Suprapubic skin (tissue), 4 donors: Measurements from ENCODE around the gene MTA3. TPM values are rescaled to one million over a fixed set of nuclear protein-coding genes. Genes with fewer than 3 reads are reported as not detected.

ENCODE experiments used
- DNase-seq, 2 donors: peaks; one replicate each; pipeline ENCODE4 v3.0.0-alpha.2; 2019; ENCODE audit warnings: low spot score in 2 of 2
- H3K27ac ChIP-seq: fragments of 200-600 bp; sonication (generic); one replicate; pipeline ENCODE4 v1.5.1; 2019
- H3K27me3 ChIP-seq: fragments of 200-600 bp; sonication (generic); one replicate; pipeline ENCODE4 v1.5.1; 2019
- H3K36me3 ChIP-seq: fragments of 200-600 bp; sonication (generic); one replicate; pipeline ENCODE4 v1.5.1; 2019
- H3K4me1 ChIP-seq: fragments of 200-600 bp; sonication (generic); one replicate; pipeline ENCODE4 v1.5.1; 2019
- H3K4me3 ChIP-seq: fragments of 200-600 bp; sonication (generic); one replicate; pipeline ENCODE4 v1.5.1; 2019; ENCODE audit warnings: mild to moderate bottlenecking
- H3K9me3 ChIP-seq: fragments of 200-600 bp; sonication (generic); one replicate; pipeline ENCODE4 v1.5.1; 2019
- CTCF ChIP-seq, 2 donors: fragments of 200-600 bp in 1 of 2; fragments of 450-650 bp in 1 of 2; sonication (generic) in 1 of 2; IDR thresholded peaks; one replicate each; pipeline ENCODE4 v1.5.1; 2016 to 2019; ENCODE audit warnings: antibody characterized with exemption in 2 of 2, mild to moderate bottlenecking in 1 of 2, moderate library complexity in 1 of 2
- EP300 ChIP-seq: sonication (generic); formaldehyde crosslinking; IDR thresholded peaks from one replicate; pipeline ENCODE4 v1.6.1; 2017; ENCODE audit warnings: antibody characterized with exemption
- POLR2A ChIP-seq, 2 donors: fragments of 450-650 bp; IDR thresholded peaks; one replicate each; pipeline ENCODE4 v1.6.1; 2017; ENCODE audit warnings: antibody characterized with exemption in 2 of 2, mild to moderate bottlenecking in 2 of 2, moderate library complexity in 2 of 2
- POLR2AphosphoS5 ChIP-seq, 3 donors: sonication (generic); formaldehyde crosslinking; IDR thresholded peaks; one replicate each; pipeline ENCODE4 v1.6.1; 2017; ENCODE audit warnings: antibody characterized with exemption in 3 of 3
- WGBS: methylation state at CpG from one replicate; pipeline ENCODE4 v1.1.5; 2018; 5-methylcytosine and 5-hydroxymethylcytosine counted together
- total RNA-seq, 4 donors: library from RNA; depleted of rRNA; stranded (reverse); fragments of >200 nt; gene quantifications; one replicate each; pipeline ENCODE4 v1.1.0, GENCODE V29; 2016

The MTA3 gene
- total RNA-seq, 4 donors from 2014 or later, result 29.6 to 81.9 (median 30.3) TPM

GRCh38 chr2:42764901-42765300 lies 196.5 kb downstream of the MTA3 start:
- Histone ChIP-seq H3K4me1 (no peaks in the 10 kb centered on the region), H3K27ac (no peak overlapping the region), H3K36me3 (peaks cover 7% of the 10 kb centered on the region), H3K27me3 (no peaks in the 10 kb centered on the region), H3K9me3 (no peaks in the 10 kb centered on the region), H3K4me3 (no peak overlapping the region)
- no peak for DNase-seq
- TF ChIP-seq POLR2AphosphoS5 (IDR thresholded peaks at IDR 0.05) (no peak), CTCF (IDR thresholded peaks at IDR 0.05) (no peak), POLR2A (IDR thresholded peaks at IDR 0.05) (no peak), EP300 (no peak)
- no CpG with 5 or more reads among the region's 2 CpGs for WGBS

GRCh38 chr2:42765686-42766085 lies 197.3 kb downstream of the MTA3 start:
- DNase-seq, result no peak
- no peaks in the 10 kb centered on the region for H3K4me1 ChIP-seq
- H3K4me3 ChIP-seq, result no peak overlapping the region
- 91% methylated on average over 9 of the region's 9 CpGs for WGBS
- TF ChIP-seq POLR2AphosphoS5 (IDR thresholded peaks at IDR 0.05) (no peak), EP300 (no peak), POLR2A (IDR thresholded peaks at IDR 0.05) (no peak), CTCF (IDR thresholded peaks at IDR 0.05) (no peak)
- peaks cover 7% of the 10 kb centered on the region for H3K36me3 ChIP-seq
- no peaks in the 10 kb centered on the region for H3K27me3 ChIP-seq
- H3K27ac ChIP-seq, result no peak overlapping the region
- H3K9me3 ChIP-seq, result no peaks in the 10 kb centered on the region

- H3K36me3 ChIP-seq, result peaks cover 7% of the 10 kb centered on the region
- no peak overlapping the region for H3K4me3 ChIP-seq
- H3K27me3 ChIP-seq, result no peaks in the 10 kb centered on the region
- no peak overlapping the region for H3K27ac ChIP-seq
- TF ChIP-seq EP300, result no peak
- TF ChIP-seq POLR2AphosphoS5 (IDR thresholded peaks at IDR 0.05), result no peak
- no peak for TF ChIP-seq POLR2A (IDR thresholded peaks at IDR 0.05)
- TF ChIP-seq CTCF (IDR thresholded peaks at IDR 0.05), result no peak
- DNase-seq, result no peak
- H3K4me1 ChIP-seq, result no peaks in the 10 kb centered on the region
- H3K9me3 ChIP-seq, result no peaks in the 10 kb centered on the region
- 77% methylated on average over 11 of the region's 16 CpGs for WGBS
Observed at GRCh38 chr2:42767080-42767898, 198.9 kb downstream of the MTA3 start.

GRCh38 chr2:42767899-42768705 lies 199.7 kb downstream of the MTA3 start:
- H3K36me3 ChIP-seq, result peaks cover 6% of the 10 kb centered on the region
- H3K27ac ChIP-seq, result no peak overlapping the region
- no peaks in the 10 kb centered on the region for H3K4me1 ChIP-seq
- no peaks in the 10 kb centered on the region for H3K27me3 ChIP-seq
- whole genome bisulfite sequencing, result 62% methylated on average over 11 of the region's 14 CpGs
- no peak for DNase-seq
- TF ChIP-seq CTCF (IDR thresholded peaks at IDR 0.05) (no peak), POLR2AphosphoS5 (IDR thresholded peaks at IDR 0.05) (no peak), EP300 (no peak), POLR2A (IDR thresholded peaks at IDR 0.05) (no peak)
- H3K4me3 ChIP-seq, result no peak overlapping the region
- no peaks in the 10 kb centered on the region for H3K9me3 ChIP-seq

GRCh38 chr2:42768706-42769256 lies 200.3 kb downstream of the MTA3 start:
- TF ChIP-seq POLR2A (IDR thresholded peaks at IDR 0.05) (no peak), POLR2AphosphoS5 (IDR thresholded peaks at IDR 0.05) (no peak), CTCF (IDR thresholded peaks at IDR 0.05) (no peak), EP300 (no peak)
- no peak for DNase-seq
- H3K27ac ChIP-seq, result no peak overlapping the region
- H3K9me3 ChIP-seq, result no peaks in the 10 kb centered on the region
- no peak overlapping the region for H3K4me3 ChIP-seq
- H3K36me3 ChIP-seq, result peaks cover 4% of the 10 kb centered on the region
- H3K27me3 ChIP-seq, result no peaks in the 10 kb centered on the region
- H3K4me1 ChIP-seq, result no peaks in the 10 kb centered on the region
- WGBS, result 90% methylated on average over 3 of the region's 3 CpGs
